ENCODE data around the gene ABCC6.
"Not testable (repeated sequence)": the region's sequence is repeated elsewhere in the genome, so short reads cannot be mapped to it uniquely, and the experiment has no call there.

The ABCC6 gene

DNA sequence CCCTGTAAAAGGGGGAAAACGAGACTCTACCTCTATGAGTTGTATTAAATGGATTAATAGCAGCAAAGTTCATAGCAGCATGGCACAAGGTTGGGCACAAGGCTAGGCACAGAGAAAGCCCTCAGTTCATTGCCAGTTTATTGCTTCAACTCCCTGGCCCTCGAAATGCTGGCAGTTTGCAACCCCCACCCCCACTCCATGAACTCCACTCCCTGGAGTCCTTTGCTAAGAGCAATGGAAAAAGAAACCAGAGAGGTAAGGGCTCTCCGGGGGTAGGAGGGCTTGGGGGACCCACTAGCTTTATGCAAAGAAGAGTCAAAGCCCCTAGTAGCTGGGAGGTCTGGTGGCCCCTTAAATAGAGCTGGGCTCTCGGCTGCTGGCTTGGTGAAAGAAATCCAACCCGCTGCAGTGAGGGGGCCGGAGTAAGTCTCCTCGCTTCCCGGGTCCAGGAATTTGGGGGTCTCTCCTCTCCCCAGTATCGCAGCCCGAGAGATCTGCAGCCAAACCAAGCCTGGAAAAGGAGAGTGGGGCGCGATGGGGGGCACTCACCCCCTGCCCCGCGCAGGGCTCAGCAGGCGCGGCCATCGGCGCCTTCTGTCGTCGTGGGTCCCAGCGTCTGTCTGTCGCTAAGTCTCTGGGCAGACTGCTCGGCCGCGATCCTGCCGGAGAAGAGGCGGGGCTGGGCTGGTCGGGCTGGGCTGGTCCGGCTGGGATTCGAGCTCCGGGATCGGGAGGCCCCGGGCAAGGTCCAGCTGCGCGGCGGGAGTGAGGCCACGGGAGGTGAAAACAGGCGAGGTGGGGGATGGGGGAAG lies at the start of gene ABCC6:
Gene ABCC6, minus strand, starts transcription at position 645 of the 812 bp plus-strand sequence. Its CDS starts 60 bp downstream, at position 585.
- DNase-seq: not testable (repeated sequence)

- not testable (repeated sequence) for DNase-seq
These were observed 49.4 kb upstream of the ABCC6 start for GRCh38 chr16:16272573-16273221.

- DNase-seq: not testable (repeated sequence)
These were observed 48.4 kb upstream of the ABCC6 start for GRCh38 chr16:16271658-16272057.

DNA sequence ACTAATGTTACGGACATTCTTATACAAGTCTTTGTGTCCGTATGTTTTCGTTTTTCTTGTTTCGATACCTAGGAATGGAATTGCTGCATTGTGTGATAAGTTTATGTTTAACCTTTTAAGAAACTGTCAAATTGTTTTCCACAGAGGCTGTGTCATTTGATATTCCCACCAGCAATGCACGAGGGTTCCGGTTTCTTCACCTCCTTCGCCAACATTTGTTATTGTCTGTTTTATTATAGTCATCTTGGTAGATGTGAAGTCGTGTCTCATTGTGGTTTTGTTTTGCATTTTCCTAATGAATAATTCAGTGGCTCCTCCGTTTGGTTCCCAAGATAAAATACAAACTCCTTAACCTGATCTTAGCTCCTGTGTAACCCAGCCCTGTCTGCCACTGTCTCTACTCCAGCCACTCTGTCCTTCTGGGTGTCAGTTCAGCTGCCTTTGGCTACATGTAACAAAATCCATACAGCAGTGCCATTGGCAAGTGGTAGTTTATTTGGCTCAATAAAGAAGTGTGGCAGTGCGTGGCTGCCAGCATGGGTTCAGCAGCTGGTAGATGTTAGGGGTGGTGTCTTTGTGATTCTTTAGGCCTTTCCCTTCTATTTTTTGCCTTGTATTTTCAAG lies 45.0 kb upstream of the ABCC6 start:
- not testable (repeated sequence) for DNase-seq

DNA sequence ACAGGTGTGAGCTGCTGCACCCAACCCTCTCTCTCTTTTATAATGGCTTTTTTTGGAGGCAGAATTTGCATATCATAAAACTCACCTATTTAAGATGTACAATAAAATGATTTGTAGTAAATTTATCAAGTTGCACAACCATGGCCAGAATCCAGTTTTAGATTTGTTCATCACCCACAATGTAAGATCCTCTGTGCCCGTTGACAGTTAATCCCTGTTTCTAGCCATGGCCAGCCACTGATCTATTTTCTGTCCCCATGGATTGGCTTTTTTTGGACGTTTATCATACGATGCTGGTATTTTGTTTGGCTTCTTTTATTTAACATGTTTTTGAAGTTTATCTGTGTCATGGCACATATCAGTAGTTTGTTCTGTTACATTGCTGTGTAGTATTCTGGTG lies 44.4 kb upstream of the ABCC6 start:
- DNase-seq: not testable (repeated sequence)

GRCh38 chr16:16265044-16265443 lies 41.8 kb upstream of the ABCC6 start:
- peak; percentile 3 for DNase-seq

DNA sequence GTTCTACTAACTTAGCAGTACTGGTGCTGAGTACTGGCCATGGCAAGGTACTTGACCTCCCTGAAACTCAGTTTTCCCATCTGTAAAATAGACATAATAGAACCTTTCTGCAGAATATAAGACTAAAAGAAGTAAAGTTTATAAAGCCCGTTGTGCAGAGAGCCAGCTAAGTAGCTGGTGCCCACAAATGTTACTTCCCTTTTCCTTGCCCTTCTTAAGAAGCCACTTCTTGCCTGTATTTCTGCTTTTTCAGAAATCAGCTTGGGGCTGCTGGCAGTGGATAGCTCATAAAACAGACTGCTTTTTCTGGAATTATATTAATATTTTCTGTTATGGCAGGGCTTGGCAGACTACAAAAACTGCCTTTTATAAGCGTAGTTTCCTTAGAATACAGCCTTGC lies 40.7 kb upstream of the ABCC6 start:
- not testable (repeated sequence) for DNase-seq

DNA sequence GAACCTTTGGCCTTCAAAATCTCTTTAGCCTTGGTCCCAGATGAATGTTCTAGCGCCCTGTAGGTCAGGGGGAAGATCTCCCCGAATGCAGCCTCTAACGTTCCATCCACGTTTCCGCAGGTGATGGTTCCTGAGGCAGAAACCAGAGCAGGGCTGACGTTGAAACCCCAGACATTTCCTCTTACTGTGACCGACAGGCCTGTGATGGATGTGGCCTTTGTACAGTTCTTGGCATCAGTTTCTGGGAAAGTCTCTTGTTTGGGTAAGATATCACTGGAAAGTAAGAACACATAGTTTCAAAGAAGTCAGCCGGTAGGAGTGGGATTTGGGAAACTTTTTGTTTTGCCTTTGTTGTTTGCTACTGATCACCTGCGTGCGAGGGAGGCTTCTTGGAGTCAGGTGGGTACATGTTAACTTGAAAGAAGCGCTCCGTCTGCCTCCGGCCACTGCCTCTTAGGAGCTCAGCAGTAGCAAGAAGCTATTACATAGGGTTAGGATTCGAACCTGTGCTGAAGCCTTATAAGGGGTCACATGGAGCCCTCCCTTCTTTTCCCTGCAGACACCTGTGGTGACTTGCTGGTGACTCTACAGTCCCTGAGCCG lies 39.8 kb upstream of the ABCC6 start:
- DNase-seq: not testable (repeated sequence)

DNA sequence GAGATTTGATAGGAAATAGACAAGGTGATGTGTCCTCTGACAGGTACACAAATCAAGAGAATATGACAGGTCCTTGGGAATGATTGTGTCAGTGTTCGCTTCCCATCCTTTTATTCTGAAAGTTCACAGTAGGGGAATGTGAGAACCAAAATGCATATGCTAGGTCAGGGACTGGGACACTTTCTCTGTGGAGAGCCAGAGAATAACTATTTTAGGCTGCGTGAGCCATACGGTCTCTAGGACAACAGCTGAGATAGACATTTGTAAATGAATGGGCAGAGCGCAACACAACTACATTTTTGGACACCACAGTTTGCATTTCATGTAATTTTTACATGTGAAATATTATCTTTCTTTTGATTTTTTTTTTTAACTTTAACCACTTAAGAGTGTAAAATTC lies 36.7 kb upstream of the ABCC6 start:
- not testable (repeated sequence) for DNase-seq

GRCh38 chr16:16258822-16259221 lies 35.5 kb upstream of the ABCC6 start:
- DNase-seq: not testable (repeated sequence)

- DNase-seq: not testable (repeated sequence)
These were observed 34.1 kb upstream of the ABCC6 start for GRCh38 chr16:16257301-16257923.

- not testable (repeated sequence) for DNase-seq
These were observed 29.1 kb upstream of the ABCC6 start for GRCh38 chr16:16252377-16252776.

- not testable (repeated sequence) for DNase-seq
These were observed 26.5 kb upstream of the ABCC6 start for GRCh38 chr16:16249621-16250330.

DNA sequence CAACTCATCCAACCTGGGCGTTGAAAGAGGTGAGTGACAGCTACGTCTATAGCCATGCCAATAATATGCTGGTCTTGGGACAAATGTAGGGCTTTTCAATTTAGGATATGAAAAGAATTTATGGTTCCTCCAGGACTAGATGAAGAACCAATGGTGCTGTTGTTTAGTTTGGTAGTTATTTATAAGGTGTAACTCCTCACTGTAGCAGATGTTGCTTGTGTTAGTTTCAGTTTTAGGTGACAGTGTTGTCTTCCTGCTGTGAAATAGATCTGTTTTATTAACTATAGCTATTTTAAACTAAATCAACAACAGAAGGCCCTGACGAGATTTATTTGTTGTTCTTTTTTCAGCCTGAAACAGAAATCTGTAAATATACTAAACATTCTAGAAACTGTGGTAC lies 24.1 kb upstream of the ABCC6 start:
- not testable (repeated sequence) for DNase-seq

DNA sequence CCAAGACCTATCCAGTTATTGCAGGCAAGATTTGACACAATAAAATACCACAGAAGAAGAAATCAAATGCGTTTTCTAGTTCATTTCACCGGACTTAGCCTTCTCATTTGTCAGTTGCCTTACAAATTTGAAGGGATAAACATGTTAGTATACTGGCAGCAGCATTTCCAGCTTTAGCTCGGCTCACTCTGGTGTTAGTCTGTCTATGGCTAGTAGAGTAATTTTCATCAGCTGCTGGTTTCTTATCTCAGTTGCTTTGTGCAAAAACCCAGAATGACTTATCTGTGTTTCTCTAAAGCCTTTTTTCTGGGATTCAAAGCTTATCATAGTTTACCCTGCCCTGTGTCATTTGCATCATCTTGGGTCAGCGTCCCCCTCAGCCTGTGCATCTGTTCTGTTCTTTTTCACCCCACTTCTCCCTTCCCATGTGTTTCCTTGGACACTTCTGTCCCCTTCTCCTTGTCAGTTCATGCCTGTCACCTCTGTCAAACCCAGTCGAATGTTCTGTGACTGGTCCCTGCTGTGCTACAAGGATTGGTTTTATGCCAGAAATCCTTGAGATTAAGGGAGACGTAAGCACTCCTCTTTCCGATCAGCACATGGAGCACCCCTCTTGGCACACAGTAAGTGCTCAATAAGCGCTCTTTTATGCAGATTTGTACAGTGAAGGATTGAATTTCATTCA lies 23.4 kb upstream of the ABCC6 start:
- DNase-seq: not testable (repeated sequence)

- DNase-seq: not testable (repeated sequence)
These were observed 20.6 kb upstream of the ABCC6 start for GRCh38 chr16:16243886-16244285.

- DNase-seq: peak; percentile 28
These were observed 17.4 kb upstream of the ABCC6 start for GRCh38 chr16:16240667-16241066.

DNA sequence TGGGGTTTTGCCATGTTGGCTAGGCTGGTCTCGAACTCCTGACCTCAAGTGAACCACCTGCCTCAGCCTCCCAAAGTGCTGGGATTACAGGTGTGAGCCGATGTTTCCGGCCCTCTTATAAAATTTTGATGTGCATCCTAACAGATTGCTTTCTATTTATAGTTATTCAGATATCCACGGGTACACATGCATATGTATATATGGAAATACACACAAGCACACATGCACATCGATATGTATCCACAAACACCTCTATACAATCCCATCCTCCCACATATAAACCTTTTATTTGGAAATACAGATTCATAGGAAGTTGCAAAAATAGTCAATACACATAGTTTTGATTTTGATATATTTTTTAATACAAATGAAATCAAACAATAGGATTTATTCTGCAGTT lies 14.4 kb upstream of the ABCC6 start:
- DNase-seq: not testable (repeated sequence)

DNA sequence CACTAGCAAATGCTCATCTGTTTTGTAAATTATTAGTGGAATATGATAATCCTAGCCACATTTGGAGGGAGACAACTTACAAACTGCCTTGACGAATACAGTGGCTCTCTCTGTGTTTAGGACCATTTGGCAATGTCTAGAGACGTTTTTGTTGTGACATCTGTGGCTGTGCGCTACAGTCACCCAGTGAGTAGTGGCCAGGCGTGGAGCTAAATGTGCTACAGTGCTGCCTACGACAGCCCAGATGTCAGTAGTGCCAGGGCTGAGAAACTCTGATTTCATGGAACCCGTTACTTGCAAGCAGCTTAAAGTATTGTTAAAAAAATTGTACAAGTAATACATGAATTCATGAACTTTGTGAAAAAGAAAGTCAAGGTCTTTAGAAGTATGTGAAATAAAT lies 13.8 kb upstream of the ABCC6 start:
- DNase-seq: not testable (repeated sequence)

DNA sequence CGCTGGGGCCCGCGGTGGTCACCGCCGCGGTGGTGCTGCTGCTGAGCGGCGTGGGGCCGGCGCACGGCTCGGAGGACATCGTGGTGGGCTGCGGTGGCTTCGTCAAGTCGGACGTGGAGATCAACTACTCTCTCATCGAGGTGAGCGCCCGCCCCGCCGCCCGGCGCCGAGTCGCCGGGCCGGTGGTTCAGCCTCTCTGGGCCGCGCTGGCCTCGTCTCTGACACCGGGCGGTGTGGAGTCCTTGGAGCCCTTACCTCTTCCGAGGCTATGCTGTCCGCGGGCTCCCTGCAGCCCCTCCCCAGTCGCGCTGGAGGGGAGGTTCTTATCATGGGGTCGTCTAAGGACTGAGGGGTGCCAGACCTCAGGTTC lies 9.4 kb upstream of the ABCC6 start:
- not testable (repeated sequence) for DNase-seq

- not testable (repeated sequence) for DNase-seq
These were observed 458 bp upstream of the ABCC6 start for GRCh38 chr16:16223662-16224241.

All from left hindlimb (tissue), 1 donor.